Neural cell (in vitro differentiated cells): ENCODE measurements around the gene USE1. TPM values are rescaled to one million over a fixed set of nuclear protein-coding genes. Genes with fewer than 3 reads are reported as not detected.

Source experiments
- H2AFZ ChIP-seq: fragments of 200-600, 300-800 bp; sonication (generic), shearing (Covaris generic); 2 replicates; pipeline ENCODE4 v1.6.0; 2014; ENCODE audit warnings: low read depth, mild to moderate bottlenecking, antibody characterized with exemption, low read length, moderate library complexity
- H3F3A ChIP-seq: fragments of 200-600 bp; shearing (Covaris generic); 2 replicates; pipeline ENCODE4 v1.6.1; 2016; ENCODE audit warnings: mild to moderate bottlenecking, moderate library complexity, mixed read lengths, antibody characterized with exemption, low read length; ENCODE audit not compliant: insufficient read depth, poor library complexity, severe bottlenecking
- H3K27ac ChIP-seq: fragments of 200-600, 300-800 bp; sonication (generic), shearing (Covaris generic); 2 replicates; pipeline ENCODE4 v1.5.1; 2014; ENCODE audit warnings: mild to moderate bottlenecking, low read length, moderate library complexity
- H3K27me3 ChIP-seq: fragments of 300-800, 200-600 bp; sonication (generic), shearing (Covaris generic); 2 replicates; pipeline ENCODE4 v1.6.0; 2014; ENCODE audit warnings: mild to moderate bottlenecking, low read depth, low read length, moderate library complexity; ENCODE audit not compliant: insufficient read depth
- H3K36me3 ChIP-seq: fragments of 300-800, 200-600 bp; sonication (generic), shearing (Covaris generic); 2 replicates; pipeline ENCODE4 v1.5.1; 2014; ENCODE audit warnings: mild to moderate bottlenecking, antibody characterized with exemption, low read length, moderate library complexity; ENCODE audit not compliant: insufficient read depth
- H3K4me2 ChIP-seq: fragments of 300-800, 200-600 bp; sonication (generic), shearing (Covaris generic); 2 replicates; pipeline ENCODE4 v1.6.0; 2014; ENCODE audit warnings: mild to moderate bottlenecking, low read length
- H3K4me3 ChIP-seq: fragments of 300-800, 200-600 bp; sonication (generic), shearing (Covaris generic); 2 replicates; pipeline ENCODE4 v1.5.1; 2014; ENCODE audit warnings: mild to moderate bottlenecking, low read length, moderate library complexity
- H3K79me2 ChIP-seq: fragments of 200-600 bp; shearing (Covaris generic); replicated peaks from 2 replicates; pipeline ENCODE4 v1.6.0; 2014; ENCODE audit warnings: mild to moderate bottlenecking, low read length, moderate library complexity; ENCODE audit not compliant: insufficient read depth
- H3K9ac ChIP-seq: fragments of 300-800, 200-600 bp; sonication (generic), shearing (Covaris generic); 2 replicates; pipeline ENCODE4 v1.6.1; 2016; ENCODE audit warnings: mild to moderate bottlenecking, low read length, mixed read lengths
- H3K9me2 ChIP-seq: fragments of 200-600 bp; shearing (Covaris generic); 2 replicates; pipeline ENCODE4 v1.6.1; 2016; ENCODE audit warnings: mild to moderate bottlenecking, low read length, mixed read lengths; ENCODE audit not compliant: insufficient read depth
- H3K9me3 ChIP-seq: fragments of 200-600, 300-800 bp; sonication (generic), shearing (Covaris generic); 2 replicates; pipeline ENCODE4 v1.6.1; 2016; ENCODE audit warnings: mild to moderate bottlenecking, mixed run types, low read length, moderate library complexity, mixed read lengths
- H4K20me1 ChIP-seq: fragments of 200-600 bp; shearing (Covaris generic); 2 replicates; pipeline ENCODE4 v1.6.1; 2016; ENCODE audit warnings: mild to moderate bottlenecking, mixed run types; ENCODE audit not compliant: insufficient read depth
- EP300 ChIP-seq: fragments of 450-650 bp; conservative IDR thresholded peaks from 2 replicates; pipeline ENCODE4 v1.6.1; 2014; ENCODE audit warnings: antibody characterized with exemption, mild to moderate bottlenecking, moderate library complexity; ENCODE audit not compliant: poor library complexity, severe bottlenecking
- EZH2 ChIP-seq: fragments of 200-600, 300-800 bp; shearing (Covaris generic), sonication (generic); IDR thresholded peaks from 2 replicates; pipeline ENCODE4 v1.6.1; 2014; ENCODE audit warnings: antibody characterized with exemption, low read length, borderline replicate concordance, mild to moderate bottlenecking; ENCODE audit not compliant: insufficient read depth, poor library complexity, severe bottlenecking
- MXI1 ChIP-seq: fragments of 450-650 bp; conservative IDR thresholded peaks from 2 replicates; pipeline ENCODE4 v1.6.1; 2014; ENCODE audit warnings: antibody characterized with exemption, mild to moderate bottlenecking; ENCODE audit not compliant: poor library complexity, severe bottlenecking
- POLR2AphosphoS5 ChIP-seq: IDR thresholded peaks from 2 replicates; pipeline ENCODE4 v1.6.1; 2012
- RAD21 ChIP-seq: fragments of 450-650 bp; conservative IDR thresholded peaks from 2 replicates; pipeline ENCODE4 v1.6.1; 2014; ENCODE audit warnings: antibody characterized with exemption, mild to moderate bottlenecking, moderate library complexity
- REST ChIP-seq: IDR thresholded peaks from 2 replicates; pipeline ENCODE4 v1.6.1; 2012; ENCODE audit warnings: borderline replicate concordance
- SMC3 ChIP-seq: fragments of 450-650 bp; conservative IDR thresholded peaks from 2 replicates; pipeline ENCODE4 v1.6.1; 2014; ENCODE audit warnings: antibody characterized with exemption, mild to moderate bottlenecking, moderate library complexity; ENCODE audit not compliant: poor library complexity
- TAF1 ChIP-seq: IDR thresholded peaks from 2 replicates; pipeline ENCODE4 v1.6.1; 2012; ENCODE audit warnings: low read depth
- polyA plus RNA-seq: library from polyadenylated mRNA; depleted of rRNA; stranded (reverse); fragments of >200 nt; gene quantifications from 2 replicates; pipeline ENCODE4 v1.2.3, GENCODE V29; 2014
- TF ChIP-seq, protein P1 (sequence below): fragments of 450-650 bp; IDR thresholded peaks from 2 replicates; pipeline ENCODE4 v1.5.1; 2014; ENCODE audit warnings: antibody characterized with exemption, mild to moderate bottlenecking, moderate library complexity; ENCODE audit not compliant: poor library complexity, severe bottlenecking

The USE1 gene
- polyA plus RNA-seq, 1 donor from 2014 or later, result 20.4 TPM

- Histone ChIP-seq H3K4me3 (no peak within 1 kb of the TSS), H4K20me1 (no peaks in the 10 kb centered on the region), H3K36me3 (no peaks in the 10 kb centered on the region), H3K79me2 (peaks cover 9% of the 10 kb centered on the region), H3K4me2 (no peak within 1 kb of the TSS), H3K27ac (no peak within 1 kb of the TSS), H2AFZ (no peak within 1 kb of the TSS), H3F3A (no peaks in the 10 kb centered on the region), H3K9me3 (peaks cover 2% of the 10 kb centered on the region), H3K9me2 (no peaks in the 10 kb centered on the region), H3K27me3 (no peaks in the 10 kb centered on the region), H3K9ac (no peak within 1 kb of the TSS)
- TF ChIP-seq, protein P1, sequence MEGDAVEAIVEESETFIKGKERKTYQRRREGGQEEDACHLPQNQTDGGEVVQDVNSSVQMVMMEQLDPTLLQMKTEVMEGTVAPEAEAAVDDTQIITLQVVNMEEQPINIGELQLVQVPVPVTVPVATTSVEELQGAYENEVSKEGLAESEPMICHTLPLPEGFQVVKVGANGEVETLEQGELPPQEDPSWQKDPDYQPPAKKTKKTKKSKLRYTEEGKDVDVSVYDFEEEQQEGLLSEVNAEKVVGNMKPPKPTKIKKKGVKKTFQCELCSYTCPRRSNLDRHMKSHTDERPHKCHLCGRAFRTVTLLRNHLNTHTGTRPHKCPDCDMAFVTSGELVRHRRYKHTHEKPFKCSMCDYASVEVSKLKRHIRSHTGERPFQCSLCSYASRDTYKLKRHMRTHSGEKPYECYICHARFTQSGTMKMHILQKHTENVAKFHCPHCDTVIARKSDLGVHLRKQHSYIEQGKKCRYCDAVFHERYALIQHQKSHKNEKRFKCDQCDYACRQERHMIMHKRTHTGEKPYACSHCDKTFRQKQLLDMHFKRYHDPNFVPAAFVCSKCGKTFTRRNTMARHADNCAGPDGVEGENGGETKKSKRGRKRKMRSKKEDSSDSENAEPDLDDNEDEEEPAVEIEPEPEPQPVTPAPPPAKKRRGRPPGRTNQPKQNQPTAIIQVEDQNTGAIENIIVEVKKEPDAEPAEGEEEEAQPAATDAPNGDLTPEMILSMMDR, result no peak
- TF ChIP-seq EZH2, result no peak
- no peak for TF ChIP-seq POLR2AphosphoS5
- no peak for TF ChIP-seq EP300
- no peak for TF ChIP-seq REST
- no peak for TF ChIP-seq SMC3
- TF ChIP-seq RAD21, result no peak
- no peak for TF ChIP-seq MXI1
- no peak for TF ChIP-seq TAF1
These were observed 49.5 kb downstream of the USE1 start, which contains the start of gene USHBP1 for GRCh38 chr19:17264641-17264979. Gene USHBP1 (minus strand): TSS chr19:17264745. CDS start chr19:17264299, 446 bp downstream.

DNA sequence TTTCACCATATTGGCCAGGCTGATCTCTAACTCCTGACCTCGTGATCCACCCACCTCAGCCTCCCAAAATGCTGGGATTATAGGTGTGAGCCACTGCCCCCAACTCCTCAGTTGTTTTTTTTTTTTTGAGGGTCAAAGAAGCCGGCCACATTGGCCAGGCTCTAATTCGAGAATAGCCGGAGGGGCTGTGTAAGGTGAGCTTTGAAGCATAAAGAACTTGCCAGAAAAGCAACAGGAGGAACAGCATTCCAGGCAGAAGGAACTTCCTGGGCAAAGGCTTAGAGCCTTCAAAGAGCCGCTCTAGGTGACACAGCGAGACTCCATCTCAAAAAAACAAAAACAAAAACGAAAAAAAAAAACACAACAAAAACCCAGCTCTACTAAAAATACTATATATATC, 50.9 kb downstream of the USE1 start:
- Histone ChIP-seq H3K9me3 (no peaks in the 10 kb centered on the region), H4K20me1 (no peaks in the 10 kb centered on the region), H3K36me3 (no peaks in the 10 kb centered on the region), H3K27ac (peak overlapping the region; percentile 47), H3K9ac (no peak overlapping the region), H3K27me3 (no peaks in the 10 kb centered on the region), H2AFZ (no peak overlapping the region), H3K4me2 (no peak overlapping the region), H3K9me2 (no peaks in the 10 kb centered on the region), H3K79me2 (peaks cover 9% of the 10 kb centered on the region), H3K4me3 (no peak overlapping the region), H3F3A (no peaks in the 10 kb centered on the region)
- TF ChIP-seq TAF1 (no peak), EP300 (no peak), REST (no peak), EZH2 (no peak), RAD21 (no peak), SMC3 (no peak), POLR2AphosphoS5 (no peak), MXI1 (no peak)
- TF ChIP-seq, protein P1, result no peak
